ENCODE data around the gene LRP3.
"Not testable (repeated sequence)": the region's sequence is repeated elsewhere in the genome, so short reads cannot be mapped to it uniquely, and the experiment has no call there.

The LRP3 gene

DNA sequence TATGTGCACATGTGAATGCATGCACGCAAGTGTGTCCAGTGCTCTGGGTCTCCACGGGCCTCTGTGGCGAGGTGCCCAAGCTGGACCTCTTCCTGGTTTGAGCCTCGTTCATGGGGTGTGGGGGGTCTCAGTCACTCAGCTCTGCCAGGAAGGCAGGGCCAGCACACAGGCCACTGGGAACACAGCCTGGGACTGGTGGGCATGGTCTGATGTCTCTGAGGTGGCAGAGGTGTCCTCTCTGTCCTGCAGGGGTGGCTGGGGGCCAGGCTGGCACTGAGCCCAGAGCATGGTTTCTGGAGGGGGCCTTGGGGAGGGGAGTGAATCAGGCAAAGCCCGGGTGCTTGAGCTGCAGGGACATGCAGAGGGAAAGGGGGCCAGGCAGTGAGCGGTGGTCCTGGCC is 9.4 kb downstream of the LRP3 start:
- no peak for DNase-seq

DNA sequence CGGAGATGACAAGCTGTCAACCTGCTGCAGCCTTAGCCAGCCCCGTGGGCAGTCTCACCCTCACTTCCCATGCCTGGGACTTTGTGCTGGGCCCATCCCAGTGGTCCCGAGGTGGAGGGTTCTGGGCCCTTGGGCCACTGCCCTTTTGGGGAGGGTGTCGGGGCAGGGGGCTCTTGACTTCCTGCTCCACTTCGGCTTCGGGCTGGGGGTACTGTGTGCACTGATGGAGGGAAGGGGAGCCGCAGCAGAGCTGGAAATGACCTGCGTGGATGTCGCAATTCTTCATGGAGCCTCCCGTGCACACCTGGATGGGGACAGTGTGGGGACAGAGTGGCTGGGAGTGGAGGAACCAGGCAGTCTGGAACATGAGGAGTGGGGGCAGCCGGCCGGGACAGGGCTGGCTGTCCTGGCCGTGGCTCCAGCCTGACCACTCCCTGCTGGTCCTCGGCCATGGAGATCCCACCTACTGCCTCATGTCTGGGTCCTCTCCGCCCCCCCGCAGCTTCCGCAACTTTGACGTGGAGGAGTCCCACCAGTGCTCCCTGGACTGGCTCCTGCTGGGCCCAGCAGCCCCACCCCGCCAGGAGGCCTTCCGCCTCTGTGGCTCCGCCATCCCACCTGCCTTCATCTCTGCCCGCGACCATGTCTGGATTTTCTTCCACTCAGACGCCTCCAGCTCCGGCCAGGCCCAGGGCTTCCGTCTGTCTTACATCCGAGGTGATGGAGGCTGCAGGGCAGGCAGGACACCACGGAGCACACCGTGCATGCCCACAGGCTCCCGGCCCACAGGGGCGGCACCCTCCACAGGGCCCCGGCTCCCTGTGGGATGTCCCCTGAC is 10.2 kb downstream of the LRP3 start:
- DNase-seq: no peak

DNA sequence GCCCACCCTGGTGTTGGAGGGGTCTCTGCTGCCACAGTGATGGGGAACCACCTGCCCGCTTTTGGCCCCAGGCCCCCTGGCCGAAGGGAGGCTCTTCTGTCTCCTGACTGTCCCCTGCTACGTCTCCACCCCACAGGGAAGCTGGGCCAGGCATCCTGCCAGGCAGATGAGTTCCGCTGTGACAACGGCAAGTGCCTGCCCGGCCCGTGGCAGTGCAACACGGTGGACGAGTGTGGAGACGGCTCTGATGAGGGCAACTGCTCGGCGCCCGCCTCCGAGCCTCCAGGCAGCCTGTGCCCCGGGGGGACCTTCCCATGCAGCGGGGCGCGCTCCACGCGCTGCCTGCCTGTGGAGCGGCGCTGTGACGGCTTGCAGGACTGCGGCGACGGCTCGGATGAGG is 11.0 kb downstream of the LRP3 start:
- no peak for DNase-seq

DNA sequence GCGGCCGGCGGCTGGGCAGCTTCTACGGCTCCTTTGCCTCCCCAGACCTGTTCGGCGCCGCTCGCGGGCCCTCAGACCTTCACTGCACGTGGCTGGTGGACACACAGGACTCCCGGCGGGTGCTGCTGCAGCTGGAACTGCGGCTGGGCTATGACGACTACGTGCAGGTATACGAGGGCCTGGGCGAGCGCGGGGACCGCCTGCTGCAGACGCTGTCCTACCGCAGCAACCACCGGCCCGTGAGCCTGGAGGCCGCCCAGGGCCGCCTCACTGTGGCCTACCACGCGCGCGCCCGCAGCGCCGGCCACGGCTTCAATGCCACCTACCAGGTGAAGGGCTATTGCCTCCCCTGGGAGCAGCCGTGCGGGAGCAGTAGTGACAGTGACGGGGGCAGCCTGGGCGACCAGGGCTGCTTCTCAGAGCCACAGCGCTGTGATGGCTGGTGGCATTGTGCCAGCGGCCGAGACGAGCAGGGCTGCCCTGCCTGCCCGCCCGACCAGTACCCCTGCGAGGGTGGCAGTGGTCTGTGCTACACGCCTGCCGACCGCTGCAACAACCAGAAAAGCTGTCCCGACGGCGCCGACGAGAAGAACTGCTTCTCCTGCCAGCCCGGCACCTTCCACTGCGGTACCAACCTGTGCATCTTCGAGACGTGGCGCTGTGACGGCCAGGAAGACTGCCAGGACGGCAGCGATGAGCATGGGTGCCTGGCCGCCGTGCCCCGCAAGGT is 11.6 kb downstream of the LRP3 start:
- no peak for DNase-seq

DNA sequence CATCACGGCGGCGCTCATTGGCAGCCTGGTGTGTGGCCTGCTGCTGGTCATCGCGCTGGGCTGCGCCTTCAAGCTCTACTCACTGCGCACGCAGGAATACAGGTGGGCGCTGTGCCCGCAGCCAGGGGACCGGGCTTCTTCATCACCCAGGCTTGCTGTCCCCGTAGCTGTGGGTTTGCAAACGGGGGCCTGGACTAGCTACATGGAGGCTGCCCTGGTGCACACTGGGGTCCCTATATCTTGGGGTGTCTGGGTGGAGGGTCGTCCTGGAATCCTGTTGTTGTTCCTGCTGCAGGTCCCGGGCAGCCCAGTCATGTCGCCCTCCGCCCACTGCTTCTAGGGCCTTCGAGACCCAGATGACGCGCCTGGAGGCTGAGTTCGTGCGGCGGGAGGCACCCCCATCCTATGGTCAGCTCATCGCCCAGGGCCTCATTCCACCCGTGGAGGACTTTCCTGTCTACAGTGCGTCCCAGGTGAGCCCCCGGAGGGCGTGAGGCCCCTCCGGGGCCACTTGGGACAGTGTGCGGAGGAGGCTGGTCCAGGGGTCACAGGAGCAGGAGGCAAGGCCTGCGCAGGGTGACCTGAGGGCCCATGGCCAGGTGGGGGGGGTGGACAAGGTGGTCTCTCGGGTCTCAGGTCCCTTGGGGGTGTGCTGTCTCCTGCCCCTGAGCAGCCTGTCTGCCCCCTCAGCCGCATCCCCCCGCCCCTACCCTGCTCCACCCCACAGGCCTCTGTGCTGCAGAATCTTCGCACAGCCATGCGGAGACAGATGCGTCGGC is 12.3 kb downstream of the LRP3 start:
- DNase-seq: no peak

DNA sequence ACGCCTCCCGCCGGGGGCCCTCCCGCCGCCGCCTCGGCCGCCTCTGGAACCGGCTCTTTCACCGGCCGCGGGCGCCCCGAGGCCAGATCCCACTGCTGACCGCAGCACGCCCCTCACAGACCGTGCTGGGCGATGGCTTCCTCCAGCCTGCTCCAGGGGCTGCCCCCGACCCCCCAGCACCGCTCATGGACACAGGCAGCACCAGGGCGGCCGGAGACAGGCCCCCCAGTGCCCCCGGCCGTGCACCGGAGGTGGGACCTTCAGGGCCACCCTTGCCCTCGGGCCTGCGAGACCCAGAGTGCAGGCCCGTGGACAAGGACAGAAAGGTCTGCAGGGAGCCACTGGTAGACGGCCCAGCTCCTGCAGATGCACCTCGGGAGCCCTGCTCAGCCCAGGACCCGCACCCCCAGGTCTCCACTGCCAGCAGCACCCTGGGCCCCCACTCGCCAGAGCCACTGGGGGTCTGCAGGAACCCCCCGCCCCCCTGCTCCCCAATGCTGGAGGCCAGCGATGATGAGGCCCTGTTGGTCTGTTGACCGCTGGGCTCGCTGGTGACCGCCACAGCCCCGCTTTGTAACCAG is 13.0 kb downstream of the LRP3 start:
- DNase-seq: no peak

DNA sequence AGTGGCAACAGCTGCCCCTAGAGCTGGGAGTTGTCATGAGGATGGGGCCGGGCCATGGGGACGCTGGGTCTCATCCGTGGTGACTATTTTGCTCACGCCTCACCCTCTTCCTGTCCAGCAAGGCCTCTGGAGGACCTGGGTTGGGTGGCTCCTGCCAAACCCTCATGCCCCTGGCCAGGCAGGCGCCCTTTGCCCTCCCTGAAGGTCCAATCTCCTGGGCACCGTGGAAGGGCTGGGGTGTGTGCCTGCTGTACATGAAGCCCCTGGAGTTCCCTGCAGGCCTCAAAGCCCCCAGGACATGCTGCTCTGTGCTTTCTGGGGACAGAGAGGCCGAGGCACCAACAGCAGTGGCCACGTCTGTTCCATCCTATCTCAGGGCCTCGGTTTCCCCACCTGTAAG is 13.8 kb downstream of the LRP3 start:
- no peak for DNase-seq

DNA sequence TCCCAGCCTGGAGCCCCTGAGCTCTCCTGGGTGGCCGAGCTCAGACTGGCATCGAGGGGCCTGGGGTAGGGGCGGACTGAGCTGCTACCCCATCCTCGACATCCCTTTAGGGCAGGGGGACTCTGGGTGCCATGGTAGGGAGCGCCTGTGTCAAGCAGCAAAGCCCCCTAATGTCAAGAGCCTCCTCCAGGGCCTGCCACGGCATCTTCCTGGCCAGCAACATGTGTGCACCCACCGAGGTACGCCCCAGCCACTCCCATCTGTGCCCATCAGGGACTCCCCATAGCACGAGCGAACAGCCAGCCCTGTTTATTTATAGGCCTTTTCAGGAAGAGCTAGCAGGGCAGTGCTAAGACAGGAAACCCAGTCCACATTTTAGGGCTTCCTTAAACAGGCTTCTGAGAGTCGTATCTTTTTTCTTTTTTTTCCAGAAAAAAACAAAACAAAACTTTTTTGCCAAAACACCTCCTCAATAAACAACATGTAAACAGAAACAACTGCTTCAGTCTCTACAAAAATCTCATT is 14.3 kb downstream of the LRP3 start:
- no peak for DNase-seq

DNA sequence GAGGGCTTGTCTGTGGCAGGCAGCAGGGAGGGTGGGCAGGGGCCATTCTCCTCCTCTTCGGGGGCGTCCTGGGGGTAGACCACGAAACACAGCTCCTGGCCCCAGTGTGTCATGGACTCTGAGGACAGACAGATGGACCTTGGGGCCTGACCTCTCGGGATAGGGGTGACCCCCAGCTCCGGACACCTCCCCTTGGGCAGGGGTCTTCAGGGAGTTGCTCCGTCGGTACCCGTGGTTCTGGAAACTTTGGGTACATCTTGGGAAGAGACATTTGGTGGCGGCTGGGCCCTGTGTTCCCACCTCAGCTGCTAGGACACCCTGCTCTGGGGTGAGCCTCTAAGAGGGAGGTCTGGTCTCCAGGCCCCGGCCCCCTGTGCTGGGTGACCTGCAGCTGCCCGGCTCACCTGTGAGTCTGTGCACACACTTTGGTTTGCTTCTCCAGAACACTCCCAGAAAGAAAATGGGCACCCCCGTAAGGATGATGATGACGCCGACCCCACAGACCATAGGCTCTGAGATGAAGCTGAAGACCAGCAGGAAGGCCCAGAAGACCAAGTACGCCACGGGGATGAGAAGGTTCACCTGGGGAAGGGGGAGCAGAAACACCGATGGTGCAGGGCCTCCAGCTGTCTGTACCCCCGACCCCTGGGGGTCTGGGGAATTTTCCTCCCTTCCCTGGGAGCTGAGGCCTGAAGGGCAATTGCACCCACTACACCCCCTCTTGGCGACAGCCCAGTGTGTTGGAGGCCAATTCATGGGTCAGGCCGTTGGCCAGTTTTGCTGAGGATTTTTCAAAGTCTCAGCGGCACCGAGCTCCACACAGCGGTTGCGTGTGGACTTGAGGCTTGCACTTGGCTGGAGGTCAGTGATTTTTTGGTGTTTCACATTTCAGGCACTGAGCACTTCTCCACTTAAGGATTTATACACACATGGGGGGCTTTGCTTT is 15.0 kb downstream of the LRP3 start:
- DNase-seq: no peak

DNA sequence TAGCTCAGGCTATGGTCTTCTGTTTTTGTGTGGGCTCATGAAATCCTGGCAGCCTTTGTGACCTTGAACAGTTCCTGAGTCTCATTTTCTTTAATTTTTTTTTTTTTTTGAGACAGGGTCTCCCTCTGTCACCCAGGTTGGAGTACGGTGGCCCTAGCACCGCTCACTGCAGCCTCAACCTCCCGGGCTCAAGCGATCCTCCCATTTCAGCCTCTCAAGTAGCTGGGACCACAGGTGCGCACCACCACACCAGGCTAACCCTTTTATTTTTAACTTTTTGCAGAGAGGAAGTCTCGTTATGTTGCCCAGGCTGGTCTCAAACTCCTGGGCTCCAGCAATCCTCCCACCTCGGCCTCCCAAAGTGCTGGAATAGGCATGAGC is 15.7 kb downstream of the LRP3 start:
- DNase-seq: not testable (repeated sequence)

DNA sequence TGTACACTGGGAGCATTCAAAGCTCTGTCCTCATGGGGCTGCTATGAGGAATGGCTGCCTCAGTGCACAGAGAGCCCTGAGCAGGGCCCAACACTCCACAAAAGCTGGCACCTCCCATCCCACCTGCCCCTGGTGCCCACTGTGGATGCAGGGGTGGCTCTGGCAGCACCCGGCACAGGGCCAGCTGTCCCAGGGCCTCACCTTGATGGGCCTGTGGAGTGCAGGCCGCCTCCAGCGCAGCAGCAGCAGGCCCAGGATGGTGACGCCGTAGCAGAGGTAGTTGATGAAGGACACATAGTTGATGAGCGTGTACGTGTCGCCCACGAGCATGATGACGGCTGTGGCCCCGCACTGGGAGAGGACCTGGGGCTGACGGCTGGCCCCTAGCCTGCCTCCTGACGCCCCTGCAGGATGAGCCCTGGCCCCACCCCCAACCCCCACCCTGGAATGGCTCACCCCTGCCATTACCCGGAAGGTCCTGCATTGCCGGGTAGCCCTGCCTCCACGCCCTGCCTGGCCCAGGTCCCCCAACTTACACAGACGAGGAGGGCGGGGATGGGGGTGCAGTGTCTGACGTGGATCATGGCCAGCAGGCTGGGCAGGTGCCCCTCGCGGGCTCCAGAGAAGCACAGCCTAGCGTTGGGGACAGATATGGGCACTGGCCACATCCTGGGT is 16.3 kb downstream of the LRP3 start:
- no peak for DNase-seq

DNA sequence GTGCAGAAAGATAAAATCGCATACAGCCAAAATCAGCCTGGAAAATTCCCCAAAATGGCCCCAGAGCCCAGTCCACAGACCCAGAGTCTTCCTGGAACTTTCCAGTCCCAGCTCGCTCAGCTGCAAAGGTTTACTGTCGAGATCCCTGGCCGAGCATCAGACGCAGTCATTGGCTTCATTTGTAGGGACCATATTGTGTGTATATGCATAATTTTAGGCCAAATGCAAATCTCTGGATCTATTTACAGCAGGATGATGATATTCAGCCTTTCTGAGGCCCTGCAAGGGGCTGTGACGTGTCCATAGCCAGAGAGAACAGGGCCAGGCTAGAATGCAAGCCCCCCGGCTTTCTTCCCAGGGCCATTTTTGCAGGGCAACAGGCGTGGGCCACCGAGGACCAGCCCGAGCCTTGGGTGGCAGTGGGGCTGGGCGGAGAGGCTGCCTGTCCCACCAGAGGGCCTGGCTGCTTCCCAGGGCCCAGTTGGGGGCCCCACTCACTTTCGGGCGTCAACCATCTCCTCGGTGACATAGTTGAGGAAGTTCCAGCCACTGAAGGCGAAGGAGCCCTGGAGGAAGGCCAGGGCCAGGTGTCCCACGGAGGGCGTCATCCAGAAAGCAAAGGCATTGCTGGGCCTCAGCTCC is 17.8 kb downstream of the LRP3 start:
- no peak for DNase-seq

DNA sequence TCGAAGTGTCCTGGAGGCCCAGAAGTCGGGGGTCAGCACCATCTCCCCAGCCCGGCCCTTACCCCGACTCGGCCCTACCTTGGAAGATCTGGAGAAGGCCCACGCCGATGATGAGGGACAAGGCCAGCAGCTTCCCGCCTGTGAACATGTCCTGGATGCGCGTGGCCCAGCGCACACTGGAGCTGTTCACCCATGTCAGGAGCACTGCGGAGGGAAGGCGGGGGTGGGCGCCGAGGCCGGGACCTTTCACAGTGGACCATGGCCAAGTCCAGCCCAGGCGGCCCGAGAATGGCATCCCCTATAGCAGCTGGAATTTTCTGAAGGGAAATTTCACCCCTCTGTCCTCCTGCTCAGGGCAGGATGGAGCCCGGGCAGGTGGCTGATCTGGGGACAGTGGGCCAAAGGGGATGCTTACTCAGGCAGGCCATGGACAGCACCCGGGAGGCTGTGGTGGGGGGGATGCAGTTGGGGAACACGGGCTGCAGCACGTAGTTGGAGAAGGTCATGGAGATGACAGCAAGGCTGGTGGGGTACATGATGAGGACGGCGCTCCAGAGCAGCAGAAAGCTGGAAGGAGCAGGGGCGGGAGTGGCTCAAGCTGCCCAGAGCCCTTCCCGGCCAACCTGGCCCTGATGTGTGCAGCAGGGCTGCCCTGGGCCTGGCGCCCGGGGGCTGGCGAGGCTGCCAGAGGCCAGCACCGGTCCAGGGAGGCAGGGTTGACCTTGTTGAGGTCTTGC is 18.5 kb downstream of the LRP3 start:
- no peak for DNase-seq

DNA sequence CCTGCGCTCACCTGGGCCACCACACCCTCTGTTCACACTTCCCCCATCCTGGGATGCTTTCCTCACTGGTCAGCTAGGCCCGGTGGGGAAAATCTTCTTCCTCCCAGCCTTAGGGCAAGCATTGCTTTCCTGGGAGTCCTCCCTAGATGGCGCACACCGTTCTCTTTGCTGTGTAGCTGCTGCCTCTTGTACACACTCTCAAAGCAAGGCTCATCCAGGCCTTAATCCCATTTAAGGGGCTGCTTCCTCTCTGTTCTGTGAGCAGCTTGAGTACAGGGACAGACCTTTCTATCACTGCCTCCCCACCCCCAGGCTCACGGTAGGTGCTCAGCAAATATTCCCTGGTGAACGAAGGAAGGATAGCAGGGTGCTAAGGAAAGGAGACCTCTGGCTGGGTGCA is 20.5 kb downstream of the LRP3 start:
- DNase-seq: peak; percentile 34

DNA sequence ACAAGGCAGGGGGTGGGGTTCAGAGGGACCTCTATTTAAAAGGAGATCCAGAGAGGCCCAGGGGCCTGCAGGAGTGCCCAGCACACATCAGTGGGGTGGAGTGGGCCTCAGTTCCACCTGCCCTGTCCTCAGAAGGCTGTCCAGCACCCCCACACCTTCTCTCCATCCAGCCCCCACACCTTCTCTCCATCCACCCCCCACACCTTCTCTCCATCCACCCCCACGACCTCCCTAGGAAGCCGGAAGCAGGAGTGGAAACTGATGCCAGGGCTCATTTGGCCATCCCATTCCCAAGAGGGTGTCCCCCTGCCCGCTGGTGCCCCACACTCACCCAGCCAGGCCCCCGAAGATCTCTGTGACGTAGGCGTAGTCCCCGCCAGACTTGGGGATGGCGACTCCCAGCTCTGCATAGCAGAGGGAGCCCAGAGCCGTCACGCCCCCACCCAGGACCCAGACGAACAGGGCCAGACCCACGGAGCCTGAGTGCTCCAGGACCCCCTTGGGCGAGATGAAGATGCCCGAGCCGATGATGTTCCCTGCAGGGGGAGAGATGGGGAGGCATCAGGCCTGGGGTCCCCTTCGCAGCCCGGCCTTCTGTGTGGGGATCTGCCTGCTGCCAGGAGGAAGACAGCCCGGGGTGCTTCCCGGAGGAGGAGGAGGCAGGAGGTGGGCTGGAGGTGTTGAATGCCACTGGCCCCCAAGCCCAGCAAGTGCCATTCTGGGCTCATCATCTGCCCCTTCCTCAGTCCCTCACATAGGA is 21.5 kb downstream of the LRP3 start:
- no peak for DNase-seq

DNA sequence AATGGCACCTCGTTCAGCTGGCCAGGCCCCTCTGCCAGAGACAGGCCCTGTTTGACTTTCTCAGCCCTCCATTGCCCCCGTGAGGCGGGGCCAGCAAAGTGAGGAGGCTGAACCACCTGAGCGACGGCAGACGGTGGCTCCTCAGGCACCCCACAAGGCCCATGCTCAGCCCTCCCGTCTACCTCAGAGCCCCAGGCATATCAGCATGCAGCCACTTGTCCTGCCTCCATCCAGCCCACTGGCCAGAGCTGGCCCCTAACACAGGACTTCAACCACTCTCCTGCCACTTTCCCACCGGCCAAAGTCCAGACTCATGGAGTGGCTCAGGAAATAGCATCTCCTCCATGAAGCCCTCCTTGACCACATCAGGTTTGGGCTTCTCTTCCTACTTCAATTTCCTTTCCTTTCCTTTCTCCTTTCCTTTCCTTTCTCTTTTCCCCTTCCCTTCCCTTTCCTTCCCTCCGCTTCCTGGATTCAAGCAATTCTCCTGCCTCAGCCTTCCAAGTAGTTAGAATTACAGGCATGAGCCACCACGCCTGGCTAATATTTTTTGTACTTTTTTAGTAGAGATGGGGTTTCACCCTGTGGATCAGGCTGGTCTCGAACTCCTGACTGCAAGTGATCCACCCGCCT is 22.2 kb downstream of the LRP3 start:
- no peak for DNase-seq

DNA sequence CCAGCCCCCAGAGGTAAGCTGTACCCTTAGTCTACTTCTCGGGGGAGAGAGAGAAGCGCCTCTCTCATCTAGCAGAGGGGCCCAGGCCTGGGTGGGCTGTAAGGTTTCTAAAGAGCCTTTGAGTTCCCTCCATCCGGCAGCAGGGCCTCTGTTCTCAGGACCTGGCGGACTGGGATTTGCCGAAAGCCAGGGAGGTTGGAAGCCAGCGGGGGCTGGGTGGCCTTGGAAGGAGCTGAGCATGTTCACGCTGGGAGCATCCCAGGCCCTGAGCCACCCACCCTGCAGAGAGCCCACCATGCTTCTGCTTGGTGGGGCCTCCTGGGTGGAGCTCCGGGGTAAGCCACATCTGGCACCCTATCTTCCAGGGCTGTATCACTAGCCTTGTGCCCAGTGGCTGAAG is 23.8 kb downstream of the LRP3 start:
- no peak for DNase-seq

DNA sequence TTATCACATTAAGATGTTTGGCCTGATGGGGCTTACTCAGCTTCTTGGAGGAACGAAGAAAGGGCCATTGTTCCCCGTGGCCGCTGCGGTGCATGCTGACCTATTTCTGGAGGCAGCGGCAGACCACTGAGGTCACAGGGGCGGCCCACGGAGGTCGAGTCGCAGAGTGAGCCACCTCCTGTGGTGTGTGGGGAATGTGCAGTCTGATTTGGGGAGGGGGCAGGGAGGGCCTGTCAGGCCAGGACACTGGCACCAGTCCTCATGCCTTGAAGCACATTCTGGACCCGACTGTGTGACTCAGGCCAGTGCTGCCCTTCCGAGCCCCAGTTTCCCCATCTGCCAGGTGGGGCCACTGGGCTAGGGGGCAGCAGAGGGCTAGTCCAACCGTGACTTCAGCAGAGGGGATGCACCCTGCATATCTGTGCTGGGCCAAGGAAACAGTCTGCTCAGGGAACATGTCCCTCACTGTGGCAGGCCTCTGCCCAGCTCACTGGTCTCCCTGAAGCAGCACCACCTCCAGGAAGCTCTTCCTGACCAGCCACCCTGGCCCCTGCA is 25.2 kb downstream of the LRP3 start:
- DNase-seq: no peak
